ENCODE results near the gene CFAP74. TPM values are rescaled to one million over a fixed set of nuclear protein-coding genes. Genes with fewer than 3 reads are reported as not detected.
"Not testable (repeated sequence)": the region's sequence is repeated elsewhere in the genome, so short reads cannot be mapped to it uniquely, and the experiment has no call there.

The CFAP74 gene
- total RNA-seq, 1 donor from 2014 or later, result 0.83 TPM

- no peak for DNase-seq (ENCODE audit: low spot score)
These were observed 108.5 kb downstream of the CFAP74 start for GRCh38 chr1:1895060-1895418.

- DNase-seq (ENCODE audit: low spot score), result no peak
These were observed 109.1 kb downstream of the CFAP74 start for GRCh38 chr1:1894354-1895059.

- no peak for DNase-seq (ENCODE audit: low spot score)
These were observed 109.6 kb downstream of the CFAP74 start for GRCh38 chr1:1893997-1894353.

- no peak for DNase-seq (ENCODE audit: low spot score)
These were observed 110.1 kb downstream of the CFAP74 start for GRCh38 chr1:1893291-1893985.

- no peak for DNase-seq (ENCODE audit: low spot score)
These were observed 110.8 kb downstream of the CFAP74 start for GRCh38 chr1:1892763-1893120.

- DNase-seq (ENCODE audit: low spot score), result no peak
These were observed 111.4 kb downstream of the CFAP74 start for GRCh38 chr1:1892079-1892762.

GRCh38 chr1:1891349-1892078 lies 112.1 kb downstream of the CFAP74 start:
- peak; percentile 74 for DNase-seq (ENCODE audit: low spot score)

GRCh38 chr1:1890506-1891348 lies 112.9 kb downstream of the CFAP74 start, which contains the start of gene GNB1:
GNB1 (minus strand) TSS chr1:1891087; CDS start chr1:1825453, 65,634 bp downstream.
- peak; percentile 89 for DNase-seq (ENCODE audit: low spot score)

GRCh38 chr1:1889847-1890505 lies 113.6 kb downstream of the CFAP74 start:
- no peak for DNase-seq (ENCODE audit: low spot score)

- DNase-seq (ENCODE audit: low spot score), result no peak
These were observed 114.4 kb downstream of the CFAP74 start for GRCh38 chr1:1889090-1889750.

GRCh38 chr1:1883890-1884289 lies 119.7 kb downstream of the CFAP74 start:
- not testable (repeated sequence) for DNase-seq (ENCODE audit: low spot score)

GRCh38 chr1:1883092-1883873 lies 120.3 kb downstream of the CFAP74 start:
- DNase-seq (ENCODE audit: low spot score), result no peak

- DNase-seq (ENCODE audit: low spot score), result no peak
These were observed 121.9 kb downstream of the CFAP74 start for GRCh38 chr1:1881727-1882126.

GRCh38 chr1:1880617-1881312 lies 122.8 kb downstream of the CFAP74 start:
- DNase-seq (ENCODE audit: low spot score), result no peak

GRCh38 chr1:1879942-1880341 lies 123.6 kb downstream of the CFAP74 start:
- DNase-seq (ENCODE audit: low spot score), result no peak

- no peak for DNase-seq (ENCODE audit: low spot score)
These were observed 125.6 kb downstream of the CFAP74 start for GRCh38 chr1:1877865-1878436.

GRCh38 chr1:1876335-1876930 lies 127.2 kb downstream of the CFAP74 start:
- DNase-seq (ENCODE audit: low spot score), result no peak

GRCh38 chr1:1875932-1876331 lies 127.7 kb downstream of the CFAP74 start:
- DNase-seq (ENCODE audit: low spot score), result no peak
